ENCODE data around the gene NIF3L1.
A peak's percentile ranks its signal among the peaks of the same experiment; 100 is the strongest.

NIF3L1 gene

GRCh38 chr2:200930947-200931626 lies 41.9 kb downstream of the NIF3L1 start:
- Histone ChIP-seq H3K4me1 (ENCODE audit: control insufficient read depth, insufficient read depth, low read length, poor library complexity, severe bottlenecking) (no peaks in the 10 kb centered on the region), H3K9me3 (ENCODE audit: control insufficient read depth, low read length) (no peaks in the 10 kb centered on the region), H3K36me3 (ENCODE audit: control insufficient read depth, insufficient read depth, low read length) (peaks cover 67% of the 10 kb centered on the region), H3K4me3 (ENCODE audit: extremely low read depth, insufficient read depth, low read length, poor library complexity, severe bottlenecking) (no peak overlapping the region), H3K27ac (ENCODE audit: low read depth, low read length, severe bottlenecking) (no peak overlapping the region)
- no CpG with 5 or more reads among the region's 3 CpGs for WGBS, 2 experiments (ENCODE audit: insufficient coverage in 2 of 2)

GRCh38 chr2:200939832-200940231 lies 50.7 kb downstream of the NIF3L1 start:
- no peak overlapping the region for H3K27ac ChIP-seq (ENCODE audit: low read depth, low read length, severe bottlenecking)
- 100% methylated on average over 1 of the region's 1 CpG for WGBS, 2 experiments (ENCODE audit: insufficient coverage in 2 of 2)
- no peak overlapping the region for H3K4me3 ChIP-seq (ENCODE audit: extremely low read depth, insufficient read depth, low read length, poor library complexity, severe bottlenecking)
- H3K36me3 ChIP-seq (ENCODE audit: control insufficient read depth, insufficient read depth, low read length) = peaks cover 70% of the 10 kb centered on the region
- H3K9me3 ChIP-seq (ENCODE audit: control insufficient read depth, low read length) = no peaks in the 10 kb centered on the region
- no peaks in the 10 kb centered on the region for H3K4me1 ChIP-seq (ENCODE audit: control insufficient read depth, insufficient read depth, low read length, poor library complexity, severe bottlenecking)

- H3K4me3 ChIP-seq (ENCODE audit: extremely low read depth, insufficient read depth, low read length, poor library complexity, severe bottlenecking) = no peak overlapping the region
- peaks cover 82% of the 10 kb centered on the region for H3K36me3 ChIP-seq (ENCODE audit: control insufficient read depth, insufficient read depth, low read length)
- no peaks in the 10 kb centered on the region for H3K4me1 ChIP-seq (ENCODE audit: control insufficient read depth, insufficient read depth, low read length, poor library complexity, severe bottlenecking)
- H3K9me3 ChIP-seq (ENCODE audit: control insufficient read depth, low read length) = no peaks in the 10 kb centered on the region
- H3K27ac ChIP-seq (ENCODE audit: low read depth, low read length, severe bottlenecking) = no peak overlapping the region
- 100% methylated on average over 1 of the region's 1 CpG; no CpG with 5 or more reads in 1 of the 2 experiments for WGBS, 2 experiments (ENCODE audit: insufficient coverage in 2 of 2)
Observed at GRCh38 chr2:200943527-200944105, 54.4 kb downstream of the NIF3L1 start.

- H3K9me3 ChIP-seq (ENCODE audit: control insufficient read depth, low read length) = no peaks in the 10 kb centered on the region
- peak overlapping the region; percentile 13 for H3K27ac ChIP-seq (ENCODE audit: low read depth, low read length, severe bottlenecking)
- 97 to 98% methylated on average over 8 of the region's 12 CpGs for WGBS, 2 experiments (ENCODE audit: insufficient coverage in 2 of 2)
- peaks cover 78% of the 10 kb centered on the region for H3K36me3 ChIP-seq (ENCODE audit: control insufficient read depth, insufficient read depth, low read length)
- no peaks in the 10 kb centered on the region for H3K4me1 ChIP-seq (ENCODE audit: control insufficient read depth, insufficient read depth, low read length, poor library complexity, severe bottlenecking)
- H3K4me3 ChIP-seq (ENCODE audit: extremely low read depth, insufficient read depth, low read length, poor library complexity, severe bottlenecking) = no peak overlapping the region
Observed at GRCh38 chr2:200944467-200945394, 55.6 kb downstream of the NIF3L1 start.

- WGBS, 2 experiments (ENCODE audit: insufficient coverage in 2 of 2) = 84 to 100% methylated on average over 2 of the region's 4 CpGs
- H3K4me1 ChIP-seq (ENCODE audit: control insufficient read depth, insufficient read depth, low read length, poor library complexity, severe bottlenecking) = no peaks in the 10 kb centered on the region
- no peaks in the 10 kb centered on the region for H3K9me3 ChIP-seq (ENCODE audit: control insufficient read depth, low read length)
- H3K4me3 ChIP-seq (ENCODE audit: extremely low read depth, insufficient read depth, low read length, poor library complexity, severe bottlenecking) = no peak overlapping the region
- H3K27ac ChIP-seq (ENCODE audit: low read depth, low read length, severe bottlenecking) = no peak overlapping the region
- H3K36me3 ChIP-seq (ENCODE audit: control insufficient read depth, insufficient read depth, low read length) = peaks cover 77% of the 10 kb centered on the region
Observed at GRCh38 chr2:200945395-200945729, 56.2 kb downstream of the NIF3L1 start.

- Histone ChIP-seq H3K36me3 (ENCODE audit: control insufficient read depth, insufficient read depth, low read length) (peaks cover 63% of the 10 kb centered on the region), H3K27ac (ENCODE audit: low read depth, low read length, severe bottlenecking) (no peak overlapping the region), H3K4me3 (ENCODE audit: extremely low read depth, insufficient read depth, low read length, poor library complexity, severe bottlenecking) (no peak overlapping the region), H3K4me1 (ENCODE audit: control insufficient read depth, insufficient read depth, low read length, poor library complexity, severe bottlenecking) (no peaks in the 10 kb centered on the region), H3K9me3 (ENCODE audit: control insufficient read depth, low read length) (no peaks in the 10 kb centered on the region)
- no CpG with 5 or more reads among the region's 3 CpGs for WGBS, 2 experiments (ENCODE audit: insufficient coverage in 2 of 2)
Observed at GRCh38 chr2:200950378-200950777, 61.2 kb downstream of the NIF3L1 start.
